NB4 (cell line): ENCODE data around the gene EEF1A2.

ENCODE experiments used
- DNase-seq: peaks from one replicate; pipeline ENCODE4 v3.0.0; 2010; ENCODE audit warnings: low read depth
- H3K4me3 ChIP-seq: one replicate; pipeline ENCODE4 v1.5.1; 2011; ENCODE audit warnings: mild to moderate bottlenecking, low read depth, low read length, moderate library complexity
- CTCF ChIP-seq: IDR thresholded peaks from one replicate; pipeline ENCODE4 v1.5.1; 2012; ENCODE audit warnings: low read depth, low read length
- MAX ChIP-seq: IDR thresholded peaks from 2 replicates; pipeline ENCODE4 v1.6.1; 2011; ENCODE audit warnings: low read depth, low read length
- MYC ChIP-seq: IDR thresholded peaks from 2 replicates; pipeline ENCODE4 v1.6.1; 2011; ENCODE audit warnings: low read depth, low read length
- POLR2A ChIP-seq: IDR thresholded peaks from 2 replicates; pipeline ENCODE4 v1.6.1; 2011; ENCODE audit warnings: mild to moderate bottlenecking; ENCODE audit not compliant: insufficient read length; ENCODE audit errors: extremely low read depth

Gene EEF1A2

DNA sequence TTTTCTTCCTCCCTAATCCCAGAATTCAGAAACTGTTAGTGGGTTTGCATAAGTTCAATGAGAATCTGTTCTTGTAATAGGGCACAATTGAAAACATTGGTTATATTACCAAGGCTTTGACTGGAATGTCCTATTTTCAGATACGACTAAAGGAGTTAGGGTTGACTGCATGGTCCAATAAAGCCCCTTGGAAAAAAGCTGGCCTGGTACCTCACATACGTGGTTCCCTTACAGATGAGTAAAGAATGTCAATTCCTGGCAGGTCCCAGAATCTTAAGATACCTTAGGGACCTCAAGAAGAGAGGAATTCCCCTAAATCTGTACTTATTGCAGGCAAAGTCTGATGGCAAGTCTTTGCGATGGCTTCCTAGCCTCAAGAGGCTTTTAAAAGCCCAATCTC is 26.3 kb upstream of the EEF1A2 start:
- TF ChIP-seq CTCF: no peak
- TF ChIP-seq MYC: no peak
- TF ChIP-seq MAX: no peak
- TF ChIP-seq POLR2A: no peak
- H3K4me3 ChIP-seq: no peak overlapping the region
- no peak for DNase-seq

GRCh38 chr20:63522981-63523611 is 24.2 kb upstream of the EEF1A2 start:
- no peak for TF ChIP-seq CTCF
- no peak for TF ChIP-seq POLR2A
- TF ChIP-seq MAX: no peak
- TF ChIP-seq MYC: no peak
- no peak for DNase-seq
- no peak overlapping the region for H3K4me3 ChIP-seq

DNA sequence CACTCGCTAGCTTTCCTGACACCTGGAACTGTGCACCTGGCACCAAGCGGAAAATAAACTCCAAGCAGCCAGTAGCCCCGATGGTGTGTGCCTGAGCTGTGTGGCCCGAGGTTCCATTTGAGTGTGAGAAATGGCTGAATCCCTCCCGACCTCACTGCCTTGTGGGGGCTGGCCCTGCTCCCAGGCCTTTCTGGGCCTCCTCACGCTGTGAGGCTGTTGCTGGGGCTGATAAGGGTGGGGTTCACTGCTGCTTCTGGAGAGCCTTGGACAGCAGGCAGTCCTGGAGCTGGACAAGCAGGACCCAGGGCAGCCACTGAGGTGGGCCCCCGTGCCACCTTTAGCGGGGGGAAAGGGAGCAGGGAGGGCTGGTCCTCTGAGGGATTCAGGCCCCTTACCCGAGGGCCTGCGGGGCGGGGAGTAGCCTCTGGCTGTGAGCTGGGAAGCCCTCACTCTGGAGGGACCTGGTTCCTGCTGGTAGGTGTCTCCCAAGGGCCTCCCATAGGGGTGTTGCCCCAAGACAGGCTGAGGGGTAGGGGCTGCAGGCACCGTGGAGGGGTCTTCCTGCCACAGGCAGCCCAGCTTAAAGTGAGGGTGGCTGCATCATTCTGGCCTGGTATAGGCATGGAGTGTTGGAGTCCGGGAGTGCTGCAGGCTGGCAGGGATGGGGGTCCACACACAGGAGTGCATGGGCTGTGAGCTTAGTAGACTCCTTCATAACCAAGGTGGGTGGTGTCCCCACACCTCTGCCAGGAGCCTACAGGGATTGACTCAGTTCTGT is 23.4 kb upstream of the EEF1A2 start:
- TF ChIP-seq MAX (no peak), POLR2A (no peak), CTCF (no peak), MYC (no peak)
- H3K4me3 ChIP-seq: no peak overlapping the region
- DNase-seq: no peak

DNA sequence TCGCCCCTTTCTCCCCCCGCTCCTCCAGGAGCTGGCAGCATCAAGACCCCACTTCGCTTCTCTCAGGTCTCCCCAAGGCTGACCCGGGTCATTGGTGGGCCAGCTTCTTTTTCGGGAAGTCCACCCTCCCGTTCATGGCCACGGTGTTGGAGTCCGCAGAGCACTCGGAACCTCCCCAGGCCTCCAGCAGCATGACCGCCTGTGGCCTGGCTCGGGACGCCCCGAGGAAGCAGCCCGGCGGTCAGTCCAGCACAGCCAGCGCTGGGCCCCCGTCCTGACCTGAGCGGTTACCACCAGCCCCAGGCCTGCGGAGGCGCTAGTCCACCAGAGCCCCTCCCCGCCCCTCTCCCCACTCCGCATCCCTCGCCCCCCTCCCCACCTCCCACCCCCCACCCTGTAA is 22.7 kb upstream of the EEF1A2 start:
- H3K4me3 ChIP-seq: no peak overlapping the region
- TF ChIP-seq MAX (no peak), MYC (no peak), POLR2A (no peak), CTCF (no peak)
- no peak for DNase-seq

DNA sequence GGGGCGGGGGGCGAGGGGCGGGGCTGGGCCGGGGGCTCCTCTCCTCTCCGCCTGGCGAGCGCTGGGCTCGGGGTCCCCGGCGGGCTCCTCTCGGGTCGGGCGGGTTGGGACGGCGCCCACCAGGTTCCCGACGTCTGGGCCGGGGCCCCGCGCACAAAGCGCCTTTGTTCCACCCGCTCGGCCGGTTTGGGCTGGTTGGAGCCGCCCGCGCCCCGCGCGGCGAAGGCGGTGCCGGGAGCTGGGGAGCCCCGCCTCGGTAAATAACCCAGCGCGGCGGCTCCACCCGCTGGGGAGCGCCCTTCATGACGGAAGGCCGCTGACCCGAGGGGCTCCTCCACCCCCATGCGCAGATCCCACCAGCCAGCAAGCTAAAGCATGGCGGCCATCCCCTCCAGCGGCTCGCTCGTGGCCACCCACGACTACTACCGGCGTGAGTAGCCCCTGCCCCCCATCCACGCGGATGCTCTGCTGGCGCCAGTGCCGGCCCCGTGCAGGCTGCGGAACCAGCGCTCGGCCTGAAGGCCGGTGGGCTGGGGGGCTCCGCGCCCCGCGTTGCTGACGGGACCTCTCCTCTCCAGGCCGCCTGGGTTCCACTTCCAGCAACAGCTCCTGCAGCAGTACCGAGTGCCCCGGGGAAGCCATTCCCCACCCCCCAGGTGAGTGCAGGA is 22.2 kb upstream of the EEF1A2 start:
- no peak overlapping the region for H3K4me3 ChIP-seq
- TF ChIP-seq MYC (no peak), POLR2A (no peak), CTCF (no peak), MAX (no peak)
- DNase-seq: no peak
